Heart left ventricle (tissue), 13 donors: ENCODE results near the gene KRTAP4-16.
"Not testable (repeated sequence)": the region's sequence is repeated elsewhere in the genome, so short reads cannot be mapped to it uniquely, and the experiment has no call there.

Experiments used
- CTCF ChIP-seq, 12 donors: fragments of 200-600 bp; sonication (generic) in 4 of 12; IDR thresholded peaks; one replicate each; pipeline versions ENCODE4 v1.5.0 to v1.8.0; 2018 to 2022; ENCODE audit warnings: antibody characterized with exemption in 12 of 12, mild to moderate bottlenecking in 5 of 12
- POLR2A ChIP-seq, 2 donors: fragments of 450-650 bp; IDR thresholded peaks; one replicate each; pipeline ENCODE4 v1.6.1; 2017; ENCODE audit warnings: antibody characterized with exemption in 2 of 2, mild to moderate bottlenecking in 2 of 2, moderate library complexity in 2 of 2
- donor health status: ischemic (EF 13 %, LVEDD 7.1; RV severe dilation, severe dysfunction).
- donor health status: DM: no; HTN: yes; CAD: no.
- donor health status: DM: no; HTN: no; CAD: no.
- donor health status: ischemic (EF 25% LVEDD 6.9; RV normal size, moderate dysfunction).
- donor health status: ischemic (EF 25% LVEDD 5.7; RV mildly dilated, moderate dysfunction).
- donor health status: ischemic (EF 35%, LVEDD 5.7; RV mildly dilated, moderate dysfunction).
- donor health status: nonischemic (EF 11% LVEDD 7.7; RV severe dilation, severe dysfunction).
- donor health status: DM: yes; HTN: yes; CAD: no.
- donor health status: PGD.
- donor health status: ischemic (EF 29% LVEDD 5.4; RV normal size, mild dysfunction).
- donor health status: nonischemic (EF 23%, LVEDD 6.1; RV moderate dilation, normal function).

GRCh38 chr17:41148971-41149651 lies 47.1 kb upstream of the KRTAP4-16 start:
- not testable (repeated sequence) for TF ChIP-seq CTCF, POLR2A (IDR thresholded peaks at IDR 0.05)
